Mucosa of descending colon (tissue), 3 donors: ENCODE results near the gene RAB33B. TPM values are rescaled to one million over a fixed set of nuclear protein-coding genes. Genes with fewer than 3 reads are reported as not detected.
"Not testable (repeated sequence)": the region's sequence is repeated elsewhere in the genome, so short reads cannot be mapped to it uniquely, and the experiment has no call there.

Source experiments
- ATAC-seq: fragments of 200-7000 bp; cut with Tn5 transposase; one replicate; pipeline ENCODE4 v1.9.1; 2020; ENCODE audit warnings: mild to moderate bottlenecking, moderate library complexity
- DNase-seq, 3 donors: peaks; one replicate each; pipeline ENCODE4 v3.0.0-alpha.2; 2020
- H3K36me3 ChIP-seq: fragments of 200-600 bp; one replicate; pipeline ENCODE4 v1.8.0; 2021; ENCODE audit warnings: low read depth, mild to moderate bottlenecking
- H3K4me1 ChIP-seq: fragments of 200-600 bp; one replicate; pipeline ENCODE4 v1.8.0; 2021; ENCODE audit warnings: low read depth, mild to moderate bottlenecking
- H3K4me3 ChIP-seq: fragments of 200-600 bp; one replicate; pipeline ENCODE4 v1.8.0; 2021; ENCODE audit warnings: mild to moderate bottlenecking
- H3K9me3 ChIP-seq: fragments of 200-600 bp; one replicate; pipeline ENCODE4 v1.8.0; 2021; ENCODE audit warnings: mild to moderate bottlenecking
- CTCF ChIP-seq: fragments of 200-600 bp; IDR thresholded peaks from one replicate; pipeline ENCODE4 v1.8.0; 2022; ENCODE audit warnings: antibody characterized with exemption, mild to moderate bottlenecking
- intact Hi-C, 2 donors: fragments of 100-400 bp; cut with DNase I in 1 of 2; cut with micrococcal nuclease in 1 of 2; formaldehyde crosslinking; loops; one replicate each; pipeline versions ENCODE4 v1.11.0 to v1.11.1; 2022; cut with DNase I, micrococcal nuclease
- total RNA-seq, 3 donors: library from RNA; stranded (reverse); fragmentation: NEBNext Ultra II Directional in 2 of 3; extraction: Animal tissue kit (Norgen Biotek cat#: 25700) in 2 of 3; gene quantifications; one replicate each; pipeline versions ENCODE4 v1.2.1 to v1.2.4, GENCODE V29; 2021 to 2023
- donor health status: DM: no; HTN: no; CAD: no; lungs with moderate emphysema.
- donor health status: DM: no; HTN: no; CAD: no.
- donor health status: DM: no; HTN: yes; CAD: no.

Gene RAB33B
- total RNA-seq, 3 donors from 2014 or later, result 4.5 to 10.0 (median 5.4) TPM

DNA sequence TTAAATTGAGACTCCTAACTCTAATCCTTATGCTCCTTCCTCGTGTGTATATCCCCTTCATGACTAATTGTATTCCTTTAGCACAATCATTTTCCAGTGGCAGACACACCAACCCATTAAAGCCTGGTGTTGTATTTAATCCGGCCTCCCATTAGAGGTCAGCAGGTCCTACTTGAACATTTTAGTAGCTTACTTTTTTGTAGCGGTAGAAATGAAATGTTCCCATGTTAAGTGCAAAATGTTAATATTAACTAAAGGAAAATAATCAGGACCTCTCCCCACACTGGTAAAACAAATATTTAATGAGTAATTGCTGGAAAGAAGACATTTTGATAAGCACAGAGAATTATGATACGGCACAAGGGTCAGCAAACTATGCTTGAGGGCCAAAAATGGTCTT is 3.4 kb downstream of the RAB33B start:
- intact Hi-C loops, result no loop called here
- Histone ChIP-seq H3K36me3 (no peaks in the 10 kb centered on the region), H3K9me3 (no peaks in the 10 kb centered on the region), H3K4me3 (no peak overlapping the region), H3K4me1 (peaks cover 16% of the 10 kb centered on the region)
- DNase-seq, result no peak
- TF ChIP-seq CTCF, result no peak
- ATAC-seq, result no peak

- no peaks in the 10 kb centered on the region for H3K9me3 ChIP-seq
- intact Hi-C loops, result no loop called here
- ATAC-seq (no peak), DNase-seq (no peak)
- peaks cover 10% of the 10 kb centered on the region for H3K4me1 ChIP-seq
- no peak for TF ChIP-seq CTCF
- no peaks in the 10 kb centered on the region for H3K36me3 ChIP-seq
- no peak overlapping the region for H3K4me3 ChIP-seq
Observed at GRCh38 chr4:139458543-139458942, 4.6 kb downstream of the RAB33B start.

DNA sequence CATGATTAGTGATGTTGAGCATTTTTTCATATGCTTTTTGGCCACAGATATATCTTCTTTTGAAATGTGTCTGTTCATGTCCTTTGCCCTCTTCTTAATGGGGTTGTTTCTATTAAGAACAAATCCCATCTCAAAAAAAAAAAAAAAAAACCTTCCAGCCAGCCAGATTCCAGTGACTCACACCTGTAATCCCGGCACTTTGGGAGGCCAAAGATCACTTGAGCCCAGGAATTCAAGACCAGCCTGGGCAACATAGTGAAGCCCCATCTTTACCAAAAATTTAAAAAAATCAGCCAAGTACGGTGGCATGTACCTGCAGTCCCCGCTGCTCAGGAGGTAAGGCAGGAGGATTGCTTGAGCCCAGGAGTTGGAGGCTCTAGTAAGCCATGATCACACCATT is 5.1 kb downstream of the RAB33B start:
- TF ChIP-seq CTCF, result no peak
- ATAC-seq, result no peak
- no peaks in the 10 kb centered on the region for H3K36me3 ChIP-seq
- no peak overlapping the region for H3K4me3 ChIP-seq
- no peak for DNase-seq
- H3K4me1 ChIP-seq, result peaks cover 10% of the 10 kb centered on the region
- intact Hi-C loops, result no loop called here
- no peaks in the 10 kb centered on the region for H3K9me3 ChIP-seq

- DNase-seq (no peak), ATAC-seq (no peak)
- no peak for TF ChIP-seq CTCF
- Histone ChIP-seq H3K9me3 (no peaks in the 10 kb centered on the region), H3K4me1 (peaks cover 2% of the 10 kb centered on the region), H3K36me3 (no peaks in the 10 kb centered on the region), H3K4me3 (no peak overlapping the region)
- intact Hi-C loops, result no loop called here
Observed at GRCh38 chr4:139460565-139460964, 6.6 kb downstream of the RAB33B start.

- ATAC-seq, result no peak
- intact Hi-C loops, result no loop called here
- Histone ChIP-seq H3K36me3 (no peaks in the 10 kb centered on the region), H3K9me3 (no peaks in the 10 kb centered on the region), H3K4me1 (no peaks in the 10 kb centered on the region), H3K4me3 (no peak overlapping the region)
- TF ChIP-seq CTCF, result no peak
- no peak for DNase-seq
Observed at GRCh38 chr4:139461022-139461628, 7.2 kb downstream of the RAB33B start.

GRCh38 chr4:139464512-139464911 is 10.6 kb downstream of the RAB33B start:
- H3K36me3 ChIP-seq, intact Hi-C loops, H3K4me1 ChIP-seq, H3K9me3 ChIP-seq, DNase-seq, H3K4me3 ChIP-seq, ATAC-seq: not testable (repeated sequence)
